Right ventricle myocardium inferior (tissue), 1 donor: Measurements from ENCODE around the gene IL11. TPM values are rescaled to one million over a fixed set of nuclear protein-coding genes. Genes with fewer than 3 reads are reported as not detected.
"Not testable (repeated sequence)": the region's sequence is repeated elsewhere in the genome, so short reads cannot be mapped to it uniquely, and the experiment has no call there.

ENCODE experiments used
- ATAC-seq: fragments of 200-7000 bp; cut with Tn5 transposase; one replicate; pipeline ENCODE4 v1.9.1; 2020; ENCODE audit warnings: mild to moderate bottlenecking, moderate library complexity
- DNase-seq: peaks from one replicate; pipeline ENCODE4 v3.0.0; 2021; ENCODE audit errors: missing footprints
- intact Hi-C: fragments of 100-400 bp; cut with DNase I; formaldehyde crosslinking; loops from one replicate; pipeline ENCODE4 v1.11.0; 2022
- total RNA-seq: library from RNA; stranded (reverse); fragmentation: NEBNext Ultra II Directional; extraction: Animal tissue kit (Norgen Biotek cat#: 25700); gene quantifications from one replicate; pipeline ENCODE4 v1.2.1, GENCODE V29; 2021
- donor health status: DM: no; HTN: yes; CAD: no; lungs with severe emphysema.

The IL11 gene
- total RNA-seq, 1 donor from 2014 or later = not detected

DNA sequence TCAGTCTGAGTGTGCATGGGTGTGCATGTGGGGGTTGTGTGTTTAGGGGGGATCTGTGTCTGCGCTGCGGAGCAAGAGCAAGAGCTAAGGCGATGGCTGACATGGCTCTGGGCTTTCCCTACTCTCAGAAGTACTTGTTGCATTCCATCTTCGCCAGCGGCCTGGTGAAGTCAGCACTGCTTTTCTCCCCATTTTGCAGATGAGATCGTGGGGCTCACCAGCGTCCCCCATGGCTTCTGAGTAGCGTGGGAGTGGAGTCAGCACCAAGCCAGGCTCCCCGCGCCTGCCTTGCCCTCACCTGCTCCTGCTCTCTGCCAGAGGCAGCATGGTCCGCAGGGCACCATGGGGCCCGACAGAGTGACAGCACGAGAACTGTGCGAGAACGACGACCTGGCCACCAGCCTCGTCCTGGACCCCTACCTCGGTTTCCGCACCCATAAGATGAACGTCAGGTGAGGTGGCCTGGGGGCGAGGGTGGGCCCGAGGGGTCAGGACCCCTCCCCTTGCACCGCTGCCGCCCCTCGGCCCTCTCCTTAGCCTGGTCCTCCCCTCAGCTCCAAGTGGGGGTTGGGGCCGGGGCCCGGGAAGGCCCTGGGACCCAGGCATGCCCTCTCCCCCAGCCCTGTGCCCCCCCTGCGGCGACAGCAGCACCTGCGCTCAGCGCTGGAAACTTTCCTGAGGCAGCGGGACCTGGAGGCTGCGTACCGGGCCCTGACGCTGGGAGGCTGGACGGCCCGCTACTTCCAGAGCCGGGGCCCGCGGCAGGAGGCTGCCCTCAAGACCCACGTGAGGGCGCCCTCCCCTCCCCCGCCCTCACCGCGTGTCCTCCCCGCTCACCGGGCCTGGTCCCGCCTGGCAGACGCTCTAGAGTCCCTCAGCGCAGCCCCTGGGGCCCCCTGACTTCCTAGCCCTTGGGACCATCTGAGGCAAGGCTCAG lies 28.4 kb downstream of the IL11 start:
- no peak for ATAC-seq
- intact Hi-C loops = loop anchor here (5.0 kb wide), 1 partner anchor 40 kb away; no protein-coding TSS in a partner anchor
- no peak for DNase-seq

DNA sequence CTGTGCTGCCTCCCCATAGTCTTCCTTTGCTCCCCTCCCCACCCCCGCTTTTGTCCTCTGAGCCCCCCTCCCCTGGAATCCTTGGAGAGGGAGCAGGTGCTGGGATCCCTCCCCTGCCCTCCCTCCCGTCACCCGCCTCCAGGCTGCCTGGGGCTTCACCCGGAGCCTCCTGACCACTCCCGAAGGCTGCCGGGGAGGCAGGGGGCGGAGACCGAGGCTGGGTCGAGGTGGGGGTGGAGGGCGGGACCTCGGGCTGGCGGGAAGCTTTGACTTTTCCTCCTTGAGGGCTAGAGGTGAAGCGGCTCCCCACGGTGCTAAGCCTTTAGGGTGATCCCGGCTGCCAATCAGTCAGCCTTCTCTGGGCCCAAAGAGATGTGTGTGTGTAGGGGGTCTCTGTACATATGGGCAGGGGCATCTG lies 29.1 kb downstream of the IL11 start:
- intact Hi-C loops = loop anchor here (5.0 kb wide), 1 partner anchor 39 kb away; no protein-coding TSS in a partner anchor
- peak; percentile 88 for DNase-seq
- ATAC-seq = no peak

GRCh38 chr19:55340784-55341147 lies 29.5 kb downstream of the IL11 start:
- intact Hi-C loops = loop anchor here (5.0 kb wide), 1 partner anchor 38 kb away; no protein-coding TSS in a partner anchor
- ATAC-seq (no peak), DNase-seq (no peak)

- DNase-seq (no peak), ATAC-seq (no peak)
- intact Hi-C loops = loop anchor here (1.0 to 5.0 kb wide), 2 partner anchors 38 to 45 kb away; partner anchors contain the start of gene RPL28
Observed at GRCh38 chr19:55339889-55340783, 30.1 kb downstream of the IL11 start.

DNA sequence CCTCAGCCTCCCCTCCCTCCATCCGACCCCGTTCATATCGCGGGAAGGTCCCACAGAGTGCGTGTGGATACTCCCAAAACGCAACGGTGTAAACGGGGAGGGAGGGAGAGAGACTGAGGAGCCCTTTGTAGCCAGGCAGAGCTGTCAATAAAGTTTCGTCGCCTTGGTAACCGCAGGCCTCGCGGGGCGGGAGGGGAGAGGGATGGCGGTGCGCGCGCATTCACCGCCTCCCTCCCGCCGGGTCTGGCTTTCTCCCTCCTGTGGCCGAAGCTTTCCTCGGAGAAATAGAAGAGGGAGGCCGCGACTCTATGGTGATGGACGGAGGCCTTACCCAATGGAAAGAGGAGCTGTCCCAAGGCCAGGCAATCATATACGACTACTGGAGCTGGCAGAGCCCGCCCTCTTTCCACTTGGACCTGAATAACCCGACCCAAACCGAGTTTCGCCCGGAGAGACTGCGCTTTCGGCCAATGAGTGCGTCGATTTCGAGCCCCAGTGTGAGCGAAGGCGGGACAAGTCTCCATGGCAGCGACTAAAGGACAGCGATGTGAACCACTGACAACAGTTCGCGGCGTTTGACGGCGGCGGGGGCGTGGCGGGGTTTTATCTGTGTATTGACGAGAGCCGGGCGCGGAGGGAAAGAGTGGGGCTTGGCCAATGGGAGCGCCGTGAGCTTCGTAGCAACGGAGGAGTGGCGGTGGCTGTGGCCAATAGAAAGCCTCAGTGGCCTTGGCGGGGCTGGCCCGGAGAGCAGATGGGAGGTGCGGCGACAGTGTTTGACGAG lies 31.0 kb downstream of the IL11 start, which contains the start of gene KMT5C:
TSS of gene KMT5C (plus strand) at position 772 of the 784 bp plus-strand sequence. CDS start 2,061 bp downstream, outside the sequence.
- intact Hi-C loops = loop anchor here (1.0 kb wide), 1 partner anchor 46 kb away; the partner anchor contains the start of gene RPL28
- peak; percentile 95 for ATAC-seq

GRCh38 chr19:55336101-55336500 lies 34.2 kb downstream of the IL11 start:
- DNase-seq (no peak), ATAC-seq (no peak)
- intact Hi-C loops = no loop called here

More for the DNA sequence above, 31.0 kb downstream of the IL11 start, which contains the start of gene KMT5C:
- DNase-seq = peak; percentile 100

DNA sequence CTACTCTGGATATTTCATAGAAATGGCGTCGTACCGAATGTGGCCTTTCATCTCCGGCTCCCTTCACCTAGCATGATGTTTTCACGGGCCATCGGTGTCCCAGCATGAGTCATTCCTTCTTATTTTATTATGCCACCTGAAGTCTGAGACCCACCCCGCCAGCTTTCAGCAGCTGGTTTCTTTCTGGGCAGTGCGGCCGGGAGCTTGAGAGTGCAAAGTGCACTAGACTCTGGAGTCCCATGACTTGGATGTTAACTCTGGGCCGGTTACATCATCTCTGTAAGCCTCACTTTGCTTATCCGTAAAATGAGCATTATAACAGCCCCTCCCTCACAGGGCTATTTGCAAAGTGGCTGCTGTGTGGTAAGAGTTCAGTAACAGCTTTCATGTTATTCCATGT lies 36.4 kb downstream of the IL11 start:
- DNase-seq = no peak
- no peak for ATAC-seq
- intact Hi-C loops = no loop called here

GRCh38 chr19:55329791-55330190 lies 40.5 kb downstream of the IL11 start:
- intact Hi-C loops, ATAC-seq, DNase-seq: not testable (repeated sequence)

DNA sequence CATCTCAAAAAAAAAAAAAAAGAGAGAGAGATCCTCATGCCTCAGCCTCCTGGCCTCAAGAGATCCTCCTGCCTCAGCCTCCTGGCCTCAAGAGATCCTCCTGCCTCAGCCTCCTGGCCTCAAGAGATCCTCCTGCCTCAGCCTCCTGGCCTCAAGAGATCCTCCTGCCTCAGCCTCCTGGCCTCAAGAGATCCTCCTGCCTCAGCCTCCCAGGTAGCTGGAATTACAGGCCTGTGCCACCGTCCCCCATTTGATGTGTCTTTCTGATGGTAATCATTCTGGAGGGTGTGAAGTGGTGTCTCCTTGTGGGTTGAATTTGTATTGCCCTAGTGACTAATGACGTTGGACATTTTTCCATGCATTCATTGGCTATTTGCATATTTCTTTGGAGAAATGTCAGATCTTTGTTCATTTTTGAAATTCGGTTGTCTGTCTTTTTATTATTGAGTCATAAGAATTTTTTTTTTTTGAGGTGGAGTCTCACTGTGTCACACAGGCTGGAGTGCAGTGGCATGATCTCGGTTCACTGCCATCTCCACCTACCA lies 41.4 kb downstream of the IL11 start:
- intact Hi-C loops, DNase-seq, ATAC-seq: not testable (repeated sequence)

GRCh38 chr19:55325172-55325571 lies 45.1 kb downstream of the IL11 start, which contains the start of gene TMEM150B:
Gene TMEM150B, minus strand, starts transcription at chr19:55325341. Its CDS starts 4,305 bp downstream, at chr19:55321036.
- no peak for DNase-seq
- intact Hi-C loops = no loop called here
- peak; percentile 35 for ATAC-seq

GRCh38 chr19:55324662-55325061 lies 45.6 kb downstream of the IL11 start:
- no peak for ATAC-seq
- no peak for DNase-seq
- intact Hi-C loops = no loop called here

- DNase-seq = no peak
- no peak for ATAC-seq
- intact Hi-C loops = no loop called here
Observed at GRCh38 chr19:55322204-55322885, 47.9 kb downstream of the IL11 start.

DNA sequence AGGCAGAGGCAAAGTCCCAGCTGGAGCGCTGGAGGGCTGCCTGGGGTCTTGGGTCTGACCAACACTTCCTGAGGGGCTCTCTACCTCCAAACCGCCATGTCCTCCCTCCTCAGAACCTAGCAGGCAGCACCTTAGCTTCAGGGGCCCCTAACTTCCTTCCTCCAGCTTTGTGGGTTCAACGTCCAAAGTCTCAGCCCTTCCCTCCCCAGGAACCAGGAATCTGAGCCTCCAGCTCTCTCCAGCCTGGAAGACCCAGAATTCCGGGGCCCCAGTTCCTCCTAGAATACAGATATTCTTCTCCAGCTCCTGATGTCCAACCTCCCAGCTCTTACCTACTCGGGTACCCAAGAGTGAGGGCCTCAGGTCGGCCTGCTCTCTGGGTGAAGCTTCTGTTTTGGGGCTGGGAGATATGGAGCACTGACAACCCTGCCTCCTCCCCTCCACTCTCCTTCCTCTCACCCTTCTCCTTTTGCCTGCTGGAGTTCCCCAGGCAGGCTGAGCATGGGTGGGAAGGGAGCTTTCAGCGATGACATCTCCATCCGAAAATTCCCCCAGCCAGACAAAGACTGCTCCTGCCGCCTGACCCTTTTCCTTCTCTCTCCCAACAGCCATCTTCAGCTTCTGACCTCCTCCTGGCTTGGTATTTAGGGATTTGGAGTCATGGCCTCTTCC lies 48.7 kb downstream of the IL11 start:
- intact Hi-C loops = no loop called here
- ATAC-seq (no peak), DNase-seq (no peak)

DNA sequence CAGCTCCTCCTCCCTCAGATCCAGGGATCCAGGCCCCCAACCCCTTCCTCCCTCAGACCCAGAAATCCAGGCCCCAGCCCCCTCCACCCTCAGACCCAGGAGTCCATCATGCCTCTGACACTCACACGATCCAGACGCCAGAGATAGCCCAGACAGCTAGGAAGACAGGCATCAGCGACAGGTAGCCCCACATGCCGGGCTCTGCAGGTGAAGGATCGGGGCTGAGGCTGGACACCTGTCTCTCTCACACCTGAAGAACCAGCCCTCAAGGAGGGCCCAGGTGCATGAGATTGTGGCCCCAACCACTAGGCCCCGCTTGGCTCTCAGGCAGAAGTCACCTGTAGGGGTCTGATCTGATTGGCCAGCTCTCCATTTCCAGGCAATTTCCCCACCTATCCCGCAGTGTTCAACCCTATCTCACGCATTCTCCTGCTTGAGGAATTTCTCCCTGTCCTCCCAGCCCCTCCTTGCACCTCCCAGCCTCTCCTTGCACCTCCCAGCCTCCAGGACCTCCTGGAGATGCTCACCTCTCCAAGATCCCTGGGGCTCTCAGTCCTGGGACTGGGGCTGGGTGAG lies 49.3 kb downstream of the IL11 start:
- intact Hi-C loops = no loop called here
- DNase-seq (no peak), ATAC-seq (no peak)

- intact Hi-C loops = no loop called here
- DNase-seq (no peak), ATAC-seq (no peak)
Observed at GRCh38 chr19:55319785-55320184, 50.5 kb downstream of the IL11 start.

DNA sequence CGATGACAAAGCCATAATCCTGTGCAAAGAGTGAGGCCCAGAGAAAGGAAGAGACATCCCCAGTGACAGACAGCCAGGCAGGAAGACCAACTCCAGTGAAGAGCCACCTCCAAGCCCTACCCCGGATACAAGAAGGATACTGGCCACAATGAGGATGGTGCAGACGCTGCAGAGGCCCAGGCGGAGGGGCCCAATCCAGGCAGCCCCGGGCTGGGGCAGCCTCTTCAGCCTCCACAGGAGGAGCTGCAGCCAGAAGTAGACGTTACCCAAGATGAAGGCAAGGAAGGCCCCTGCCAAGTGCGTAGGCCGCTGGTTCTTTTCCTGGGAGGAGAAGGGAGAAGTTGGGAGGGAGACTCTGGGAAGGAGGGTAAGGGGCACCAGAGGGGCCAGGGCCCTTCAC lies 53.6 kb downstream of the IL11 start:
- no peak for DNase-seq
- ATAC-seq = no peak
- intact Hi-C loops = no loop called here
